Endodermal cell (in vitro differentiated cells): ENCODE measurements around the gene AGRN. TPM values are rescaled to one million over a fixed set of nuclear protein-coding genes. Genes with fewer than 3 reads are reported as not detected.

Experiments used
- DNase-seq: peaks from one replicate; pipeline ENCODE4 v3.0.0-alpha.2; 2017
- H3K27ac ChIP-seq: 2 replicates; pipeline ENCODE4 v1.5.1; 2013; ENCODE audit warnings: mild to moderate bottlenecking, low read depth, low read length, moderate library complexity
- H3K27me3 ChIP-seq: 2 replicates; pipeline ENCODE4 v1.6.1; 2013; ENCODE audit warnings: mild to moderate bottlenecking, low read length, moderate library complexity; ENCODE audit not compliant: insufficient read depth, control insufficient read depth, poor library complexity, severe bottlenecking
- H3K36me3 ChIP-seq: 2 replicates; pipeline ENCODE4 v1.7.0; 2013; ENCODE audit warnings: mild to moderate bottlenecking, low read length, moderate library complexity; ENCODE audit not compliant: control insufficient read depth, insufficient read depth
- H3K4me1 ChIP-seq: one replicate; pipeline ENCODE4 v1.7.0; 2013; ENCODE audit warnings: low read length; ENCODE audit not compliant: control insufficient read depth, insufficient read depth
- H3K4me3 ChIP-seq: 2 replicates; pipeline ENCODE4 v1.5.1; 2013; ENCODE audit warnings: mild to moderate bottlenecking, low read length, moderate library complexity
- H3K9ac ChIP-seq: 2 replicates; pipeline ENCODE4 v1.6.1; 2013; ENCODE audit warnings: mild to moderate bottlenecking, low read length, moderate library complexity; ENCODE audit not compliant: poor library complexity, severe bottlenecking; ENCODE audit errors: extremely low read depth
- H3K9me3 ChIP-seq: 2 replicates; pipeline ENCODE4 v1.6.1; 2013; ENCODE audit warnings: mild to moderate bottlenecking, low read length, moderate library complexity; ENCODE audit not compliant: control insufficient read depth
- H3K27ac Mint-ChIP-seq: 2 replicates; pipeline ENCODE4 v1.8.0; 2020; ENCODE audit warnings: mixed read lengths
- H3K27me3 Mint-ChIP-seq: 2 replicates; pipeline ENCODE4 v1.8.0; 2021; ENCODE audit warnings: mild to moderate bottlenecking, mixed read lengths; ENCODE audit not compliant: insufficient read depth
- H3K36me3 Mint-ChIP-seq: 2 replicates; pipeline ENCODE4 v1.8.0; 2020; ENCODE audit warnings: low read depth, mixed read lengths
- H3K4me1 Mint-ChIP-seq: 2 replicates; pipeline ENCODE4 v1.8.0; 2020; ENCODE audit warnings: mixed read lengths
- H3K4me3 Mint-ChIP-seq: 2 replicates; pipeline ENCODE4 v1.8.0; 2020; ENCODE audit warnings: mild to moderate bottlenecking, moderate library complexity, mixed read lengths
- H3K9me3 Mint-ChIP-seq: 2 replicates; pipeline ENCODE4 v1.8.0; 2020; ENCODE audit warnings: mild to moderate bottlenecking, mixed read lengths
- CTCF ChIP-seq: fragments of 200-600 bp; sonication (generic); conservative IDR thresholded peaks from 2 replicates; pipeline ENCODE4 v1.5.0; 2021; ENCODE audit warnings: antibody characterized with exemption, mild to moderate bottlenecking
- WGBS, 2 experiments: methylation state at CpG; one replicate each; pipeline versions ENCODE4 v1.1.5 to v1.1.7; 2013; ENCODE audit warnings: missing lambda C conversion rate in 2 of 2, mixed read lengths in 1 of 2; ENCODE audit not compliant: insufficient coverage in 1 of 2, insufficient read length in 1 of 2; 5-methylcytosine and 5-hydroxymethylcytosine counted together
- total RNA-seq, 2 donors: library from RNA; stranded (reverse); fragmentation: NEBNext Ultra II Directional in 1 of 2; extraction: Animal tissue kit (Norgen Biotek cat#: 25700) in 1 of 2; gene quantifications; 2 replicates in 1 of 2; 3 replicates in 1 of 2; pipeline ENCODE4 v1.2.1, GENCODE V29; 2021

Gene AGRN
- total RNA-seq, 2 donors from 2014 or later: 269 to 288 TPM

GRCh38 chr1:1046767-1047166 lies 26.8 kb downstream of the AGRN start:
- H3K9ac ChIP-seq: no peak overlapping the region
- H3K9me3 Mint-ChIP-seq: no peaks in the 10 kb centered on the region
- no peaks in the 10 kb centered on the region for H3K9me3 ChIP-seq
- H3K4me3 Mint-ChIP-seq: no peak overlapping the region
- DNase-seq: no peak
- peaks cover 32% of the 10 kb centered on the region for H3K36me3 ChIP-seq
- H3K4me1 ChIP-seq: no peaks in the 10 kb centered on the region
- TF ChIP-seq CTCF: no peak
- H3K27me3 ChIP-seq: no peaks in the 10 kb centered on the region
- H3K27me3 Mint-ChIP-seq: peaks cover 2% of the 10 kb centered on the region
- no peaks in the 10 kb centered on the region for H3K4me1 Mint-ChIP-seq
- no peak overlapping the region for H3K27ac ChIP-seq
- peaks cover 42% of the 10 kb centered on the region for H3K36me3 Mint-ChIP-seq
- H3K4me3 ChIP-seq: no peak overlapping the region
- WGBS, 2 experiments: 96 to 97% methylated on average over 20 to 26 of the region's 26 CpGs
- H3K27ac Mint-ChIP-seq: no peak overlapping the region

- no peak for TF ChIP-seq CTCF
- Mint-ChIP-seq H3K4me1 (no peaks in the 10 kb centered on the region), H3K27me3 (peaks cover 2% of the 10 kb centered on the region), H3K36me3 (peaks cover 45% of the 10 kb centered on the region), H3K9me3 (no peaks in the 10 kb centered on the region), H3K27ac (no peak overlapping the region), H3K4me3 (no peak overlapping the region)
- no peak overlapping the region for H3K9ac ChIP-seq
- WGBS, 2 experiments: 93 to 98% methylated on average over 12 to 19 of the region's 19 CpGs
- H3K4me3 ChIP-seq: no peak overlapping the region
- H3K27ac ChIP-seq: no peak overlapping the region
- DNase-seq: no peak
- peaks cover 32% of the 10 kb centered on the region for H3K36me3 ChIP-seq
- no peaks in the 10 kb centered on the region for H3K27me3 ChIP-seq
- no peaks in the 10 kb centered on the region for H3K4me1 ChIP-seq
- H3K9me3 ChIP-seq: no peaks in the 10 kb centered on the region
Observed at GRCh38 chr1:1047407-1047806, 27.5 kb downstream of the AGRN start.

GRCh38 chr1:1047963-1048362 lies 28.0 kb downstream of the AGRN start:
- WGBS, 2 experiments: 95% methylated on average over 25 of the region's 25 CpGs; no CpG with 5 or more reads in 1 of the 2 experiments
- Mint-ChIP-seq H3K36me3 (peaks cover 47% of the 10 kb centered on the region), H3K4me1 (no peaks in the 10 kb centered on the region), H3K27me3 (peaks cover 2% of the 10 kb centered on the region), H3K27ac (no peak overlapping the region), H3K4me3 (no peak overlapping the region), H3K9me3 (no peaks in the 10 kb centered on the region)
- Histone ChIP-seq H3K9ac (no peak overlapping the region), H3K4me3 (no peak overlapping the region), H3K4me1 (no peaks in the 10 kb centered on the region), H3K27me3 (no peaks in the 10 kb centered on the region), H3K27ac (no peak overlapping the region), H3K9me3 (no peaks in the 10 kb centered on the region), H3K36me3 (peaks cover 34% of the 10 kb centered on the region)
- no peak for DNase-seq
- no peak for TF ChIP-seq CTCF
